Omental fat pad (tissue), 4 donors: Measurements from ENCODE around the gene ZNF212. TPM values are rescaled to one million over a fixed set of nuclear protein-coding genes. Genes with fewer than 3 reads are reported as not detected.

Source experiments
- ATAC-seq: fragments of 150-250 bp; one replicate; pipeline ENCODE4 v1.9.1; 2016; ENCODE audit warnings: mild to moderate bottlenecking, moderate library complexity; ENCODE audit not compliant: low FRiP score
- DNase-seq: peaks from one replicate; pipeline ENCODE4 v3.0.0-alpha.2; 2019; ENCODE audit warnings: low spot score
- CTCF ChIP-seq, 3 donors: fragments of 450-650 bp; IDR thresholded peaks; one replicate each; pipeline ENCODE4 v1.5.1; 2016 to 2017; ENCODE audit warnings: antibody characterized with exemption in 3 of 3, mild to moderate bottlenecking in 3 of 3, moderate library complexity in 2 of 3
- total RNA-seq, 4 donors: library from RNA; depleted of rRNA; stranded (reverse); fragments of >200 nt; gene quantifications; one replicate each; pipeline ENCODE4 v1.1.0, GENCODE V29; 2016

ZNF212 gene
- total RNA-seq, 4 donors from 2014 or later, result 2.4 to 8.5 (median 5.0) TPM

DNA sequence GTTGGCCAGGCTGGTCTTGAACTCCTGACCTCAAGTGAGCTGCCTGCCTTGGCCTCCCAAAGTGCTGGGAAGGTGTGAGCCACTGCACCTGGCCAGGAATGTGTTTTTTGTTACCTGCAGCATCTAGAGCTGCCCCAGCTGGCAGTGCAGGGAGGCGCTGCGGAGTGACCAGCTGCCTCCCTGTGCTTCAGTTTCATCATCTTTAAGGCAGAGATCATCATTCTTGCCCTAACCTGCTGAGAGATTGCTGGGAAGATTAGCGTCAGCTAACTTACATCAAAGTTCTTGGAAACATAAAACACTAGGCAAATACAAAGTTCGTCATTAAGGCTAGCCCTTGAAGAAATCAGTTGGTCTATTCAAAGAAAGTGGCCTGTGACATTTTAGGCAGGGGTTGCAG lies 41.8 kb upstream of the ZNF212 start:
- DNase-seq, result no peak
- no peak for ATAC-seq
- no peak for TF ChIP-seq CTCF (IDR thresholded peaks at IDR 0.05)

DNA sequence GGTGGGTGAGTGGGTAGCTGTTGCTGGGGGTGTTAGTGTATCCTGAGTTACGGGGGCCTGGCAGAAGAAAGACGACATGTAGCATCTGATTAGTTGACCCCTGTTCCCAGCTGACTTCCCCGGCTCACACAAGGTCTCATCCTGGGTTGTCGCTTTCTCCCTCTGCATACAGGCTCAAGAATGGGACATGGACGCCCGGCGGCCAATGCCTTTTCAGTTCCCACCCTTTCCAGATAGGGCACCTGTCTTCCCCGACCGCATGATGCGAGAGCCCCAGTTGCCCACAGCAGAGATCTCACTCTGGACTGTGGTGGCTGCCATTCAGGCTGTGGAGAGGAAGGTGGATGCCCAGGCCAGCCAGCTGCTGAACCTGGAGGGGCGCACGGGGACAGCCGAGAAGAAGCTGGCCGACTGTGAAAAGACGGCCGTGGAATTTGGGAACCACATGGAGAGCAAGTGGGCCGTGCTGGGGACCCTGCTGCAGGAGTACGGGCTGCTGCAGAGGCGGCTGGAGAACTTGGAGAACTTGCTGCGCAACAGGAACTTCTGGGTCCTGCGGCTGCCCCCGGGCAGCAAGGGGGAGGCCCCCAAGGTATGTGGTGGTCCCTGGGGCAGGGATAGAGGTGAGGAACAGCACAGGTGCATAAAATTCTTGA lies 41.2 kb upstream of the ZNF212 start:
- DNase-seq (no peak), ATAC-seq (no peak)
- TF ChIP-seq CTCF (IDR thresholded peaks at IDR 0.05), result no peak

GRCh38 chr7:149199234-149199995 lies 40.0 kb upstream of the ZNF212 start:
- ATAC-seq, result no peak
- no peak for TF ChIP-seq CTCF (IDR thresholded peaks at IDR 0.05)
- DNase-seq, result no peak

DNA sequence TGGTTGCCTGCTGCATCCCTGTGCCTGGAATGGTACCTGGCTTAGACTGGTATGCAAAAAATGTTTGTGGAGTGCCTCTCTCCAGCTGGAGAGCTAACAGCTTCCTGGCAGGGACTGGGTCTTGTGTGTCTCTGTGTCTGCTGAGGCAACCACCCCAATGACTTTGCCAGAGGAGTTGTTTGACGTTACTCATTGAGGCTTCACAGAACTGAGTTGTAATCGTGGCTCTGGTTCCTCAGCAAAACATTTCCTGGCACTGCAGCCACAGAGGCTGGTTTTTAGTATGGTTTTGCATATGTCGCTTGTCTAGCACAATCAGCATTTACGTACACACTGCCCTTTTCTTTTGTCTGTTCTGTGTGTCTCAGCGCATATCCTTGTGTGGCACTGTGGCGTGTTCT lies 36.6 kb upstream of the ZNF212 start:
- no peak for TF ChIP-seq CTCF (IDR thresholded peaks at IDR 0.05)
- ATAC-seq, result no peak
- DNase-seq, result no peak

- TF ChIP-seq CTCF (IDR thresholded peaks at IDR 0.05), result no peak
- ATAC-seq (no peak), DNase-seq (no peak)
Measured at GRCh38 chr7:149205690-149206381, 33.6 kb upstream of the ZNF212 start.

DNA sequence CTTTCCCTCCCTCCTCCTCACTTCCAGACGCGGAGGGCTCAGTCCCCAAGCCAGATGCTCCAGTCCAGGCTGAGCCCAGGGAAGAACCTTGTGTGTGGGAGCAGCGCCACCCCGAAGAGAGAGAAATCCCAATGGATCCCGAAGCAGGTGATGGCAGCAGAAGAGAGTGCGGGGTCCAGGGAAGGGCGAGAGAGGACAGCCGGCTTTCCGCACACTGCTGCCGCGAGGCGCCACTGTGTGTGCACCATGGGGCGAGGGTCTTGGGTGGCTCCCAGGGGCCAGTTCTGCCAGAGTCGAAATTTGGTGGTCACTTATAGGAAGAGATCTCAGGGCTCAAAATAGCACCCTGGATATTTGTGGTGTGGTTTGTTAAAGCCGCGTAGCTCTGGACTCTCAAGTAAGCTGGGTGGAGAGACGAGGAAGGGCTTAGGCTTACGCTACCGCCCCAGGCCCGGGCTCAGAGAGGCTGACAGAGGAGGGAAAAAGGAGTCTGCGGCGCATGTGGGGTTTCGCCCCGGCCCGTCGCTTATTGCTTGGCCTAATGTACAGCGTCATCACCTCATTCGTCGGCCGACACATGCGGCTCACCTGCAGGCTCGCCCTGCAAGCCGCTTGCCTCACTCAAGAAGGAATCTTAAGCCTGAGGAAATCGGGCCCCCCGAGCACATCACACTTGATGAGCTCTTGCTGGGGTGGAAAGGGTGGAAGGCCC lies 32.0 kb upstream of the ZNF212 start:
- no peak for ATAC-seq
- no peak for DNase-seq
- no peak for TF ChIP-seq CTCF (IDR thresholded peaks at IDR 0.05)
